ENCODE measurements around the gene ACTA2. TPM values are rescaled to one million over a fixed set of nuclear protein-coding genes. Genes with fewer than 3 reads are reported as not detected.

ACTA2 gene
- total RNA-seq, 1 experiment from 2014 or later, result 2.4 TPM

- Histone ChIP-seq H3K27ac (ENCODE audit: insufficient read length, low read depth, low read length) (no peak overlapping the region), H3K23me2 (ENCODE audit: insufficient read length, low read depth, low read length, poor library complexity, severe bottlenecking) (no peaks in the 10 kb centered on the region), H2BK20ac (ENCODE audit: low read depth, low read length, poor library complexity, severe bottlenecking) (no peak overlapping the region), H3K9ac (ENCODE audit: extremely low read depth, insufficient read length, low read length) (no peak overlapping the region), H3K9me3 (ENCODE audit: control insufficient read depth, low read depth, low read length) (no peaks in the 10 kb centered on the region), H2BK15ac (ENCODE audit: low read depth, low read length) (no peak overlapping the region), H2AK5ac (ENCODE audit: insufficient read length, low read length) (no peak overlapping the region), H3K27me3 (ENCODE audit: insufficient read depth, low read length) (no peaks in the 10 kb centered on the region), H3K79me1 (ENCODE audit: insufficient read depth, low read depth, low read length, poor library complexity, severe bottlenecking) (no peaks in the 10 kb centered on the region), H3K18ac (ENCODE audit: insufficient read length, low read depth, low read length) (no peak overlapping the region), H3K56ac (ENCODE audit: insufficient read length, low read depth, low read length) (no peak overlapping the region), H2BK5ac (ENCODE audit: insufficient read length, low read length) (no peak overlapping the region), H3K79me2 (ENCODE audit: insufficient read depth, low read length) (no peaks in the 10 kb centered on the region), H3K14ac (ENCODE audit: insufficient read depth, low read length) (peak overlapping the region; percentile 20; the same call in 1 of the 2 replicates), H4K91ac (ENCODE audit: insufficient read length, low read depth, low read length) (no peak overlapping the region), H2AFZ (ENCODE audit: low read length) (no peak overlapping the region), H3T11ph (ENCODE audit: low read length) (no peak overlapping the region), H2BK12ac (ENCODE audit: insufficient read length, low read depth, low read length) (no peak overlapping the region), H4K8ac (replicated peaks; ENCODE audit: insufficient read length, low read depth, low read length) (no peak overlapping the region), H3K4ac (ENCODE audit: low read depth, low read length) (no peak overlapping the region), H2BK120ac (ENCODE audit: low read depth, low read length, poor library complexity, severe bottlenecking) (no peak overlapping the region), H3K23ac (ENCODE audit: insufficient read length, low read depth, low read length) (no peak overlapping the region), H4K20me1 (ENCODE audit: control insufficient read depth, insufficient read depth, insufficient read length) (no peaks in the 10 kb centered on the region), H4K5ac (ENCODE audit: insufficient read length, low read depth, low read length) (no peak overlapping the region), H3K4me2 (ENCODE audit: insufficient read depth, insufficient read length, low read length) (no peak overlapping the region), H3K4me1 (ENCODE audit: insufficient read depth, low read length) (no peaks in the 10 kb centered on the region)
- WGBS (ENCODE audit: extremely low coverage, insufficient read length, low lambda C conversion rate), result no CpG with 5 or more reads among the region's 4 CpGs
- no peak overlapping the region for H3K27ac Mint-ChIP-seq
- no peaks in the 10 kb centered on the region for H3K36me3 Mint-ChIP-seq (ENCODE audit: insufficient read depth in 1 of 3, low read depth in 3 of 3)
- H3K27me3 Mint-ChIP-seq (ENCODE audit: low read depth), result no peaks in the 10 kb centered on the region
- H3K4me1 Mint-ChIP-seq, result peaks cover 4 to 8% of the 10 kb centered on the region in 2 experiments; a peak in 1 of 4 replicates
- TF ChIP-seq CTCF (conservative IDR thresholded peaks at IDR 0.05), result no peak
- no peak overlapping the region for H3K4me3 Mint-ChIP-seq
- DNase-seq, result no peak
- H3K9me3 Mint-ChIP-seq, result no peaks in the 10 kb centered on the region
Measured at GRCh38 chr10:89001729-89002072, 49.1 kb upstream of the ACTA2 start.
